GM12864 (cell line): Measurements from ENCODE around the gene MFSD11.

Experiments used
- DNase-seq: peaks from one replicate; pipeline ENCODE4 v3.0.0-alpha.2; 2011; ENCODE audit warnings: low read depth
- H3K4me3 ChIP-seq: 2 replicates; pipeline ENCODE4 v1.5.1; 2011; ENCODE audit warnings: mild to moderate bottlenecking, low read depth, low read length, control low read depth
- CTCF ChIP-seq: IDR thresholded peaks from 2 replicates; pipeline ENCODE4 v1.5.1; 2011; ENCODE audit warnings: low read depth, mild to moderate bottlenecking, moderate library complexity, low read length, control low read depth, inconsistent platforms; ENCODE audit errors: missing control alignments

The MFSD11 gene

DNA sequence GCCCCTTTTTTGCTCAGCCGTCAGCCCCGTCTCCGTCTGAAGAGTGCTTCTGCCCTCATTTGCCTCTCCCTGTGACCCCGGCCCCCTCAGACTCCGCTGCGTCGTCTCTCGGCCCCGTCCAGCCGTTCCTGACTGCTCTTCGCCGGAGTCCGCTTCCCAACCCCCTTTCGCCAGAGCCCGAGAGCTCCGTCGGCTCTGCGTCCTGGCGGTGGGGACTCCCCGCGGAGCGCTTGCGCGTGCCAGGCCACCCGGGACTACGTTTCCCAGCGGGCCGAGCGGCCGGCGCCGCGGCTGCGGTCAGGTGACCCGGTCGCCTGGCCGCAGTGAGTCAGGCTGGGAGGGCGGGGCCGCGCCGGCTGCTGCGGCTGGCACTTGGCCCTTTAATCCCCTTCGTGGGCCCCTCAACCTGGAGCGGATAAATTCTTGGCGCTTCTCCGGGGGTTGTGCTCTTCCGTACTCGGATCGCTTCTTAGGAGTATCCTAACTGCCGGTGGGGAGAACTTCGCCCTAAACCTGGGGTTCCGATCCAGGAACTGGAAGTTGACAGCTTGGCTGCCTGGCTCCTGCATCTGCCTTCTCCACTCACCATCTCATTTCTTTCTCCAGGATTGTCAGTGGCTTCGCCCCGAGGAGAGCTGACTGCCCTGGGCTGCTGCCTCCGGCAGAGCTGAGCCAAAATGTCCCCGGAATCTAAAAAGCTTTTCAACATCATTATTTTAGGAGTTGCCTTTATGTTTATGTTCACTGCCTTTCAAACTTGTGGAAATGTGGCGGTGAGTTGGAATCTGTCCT is at the start of gene MFSD11:
MFSD11 (plus strand) TSS at position 444 of the 792 bp plus-strand sequence; CDS start at position 678, 234 bp downstream.
- peak within 1 kb of the TSS; percentile 99 for H3K4me3 ChIP-seq
- TF ChIP-seq CTCF, result no peak
- peak; percentile 75 for DNase-seq

GRCh38 chr17:76688165-76688622 is 49.7 kb upstream of the MFSD11 start:
- no peak overlapping the region for H3K4me3 ChIP-seq
- DNase-seq, result no peak
- TF ChIP-seq CTCF, result no peak

DNA sequence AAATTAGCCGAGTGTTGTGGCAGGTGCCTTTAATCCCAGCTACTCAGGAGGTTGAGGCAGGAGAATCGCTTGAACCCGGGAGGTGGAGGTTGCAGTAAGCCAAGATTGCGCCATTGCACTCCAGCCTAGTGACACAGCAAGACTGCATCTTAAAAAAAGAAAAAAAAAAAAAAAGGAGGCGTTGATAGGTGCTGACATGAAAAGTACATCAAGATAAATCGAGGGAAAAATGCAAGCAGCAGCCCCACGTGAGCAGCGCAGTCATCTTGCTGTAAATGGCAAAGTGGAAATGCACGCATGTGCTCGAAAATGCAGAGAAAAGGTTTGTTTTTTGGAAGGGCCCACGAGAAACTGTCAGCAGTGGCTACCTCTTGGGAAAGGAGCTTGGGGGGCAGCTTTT is 48.1 kb upstream of the MFSD11 start:
- no peak overlapping the region for H3K4me3 ChIP-seq
- no peak for DNase-seq
- no peak for TF ChIP-seq CTCF

DNA sequence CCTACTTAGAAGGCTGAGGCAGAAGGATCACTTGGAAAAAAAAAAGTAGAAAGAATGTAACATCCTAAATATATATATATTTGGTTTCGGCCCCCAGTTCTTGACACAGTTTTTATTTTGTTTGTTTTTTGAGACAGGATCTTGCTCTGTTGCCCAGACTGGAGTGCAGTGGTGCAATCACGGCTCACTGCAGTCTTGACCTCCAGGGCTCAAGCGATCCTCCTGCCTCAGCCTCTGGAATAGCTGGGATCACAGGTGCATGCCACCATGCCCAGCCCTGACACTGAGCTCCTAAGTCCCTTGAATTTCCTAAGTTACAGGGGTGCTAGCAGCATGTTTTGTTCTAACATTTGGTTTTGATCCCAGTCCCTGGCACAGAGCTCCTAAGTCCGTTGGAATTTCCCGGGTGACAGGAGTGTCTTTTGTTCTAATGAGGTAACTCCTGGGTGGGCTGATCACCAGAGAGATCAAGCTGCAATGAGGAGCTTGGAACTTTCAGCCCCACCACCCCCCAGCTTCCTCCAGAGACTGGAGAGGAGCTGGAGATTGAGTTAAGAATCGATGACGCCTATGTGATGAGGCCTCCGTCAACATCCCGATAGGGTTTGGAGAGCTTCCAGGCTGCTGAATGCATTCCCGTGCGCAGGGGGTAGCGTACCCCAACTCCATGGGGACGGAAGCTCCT is 47.2 kb upstream of the MFSD11 start:
- TF ChIP-seq CTCF, result no peak
- DNase-seq, result no peak
- H3K4me3 ChIP-seq, result no peak overlapping the region

- no peak for DNase-seq
- TF ChIP-seq CTCF, result no peak
- no peak overlapping the region for H3K4me3 ChIP-seq
Measured at GRCh38 chr17:76691379-76692191, 46.3 kb upstream of the MFSD11 start.

DNA sequence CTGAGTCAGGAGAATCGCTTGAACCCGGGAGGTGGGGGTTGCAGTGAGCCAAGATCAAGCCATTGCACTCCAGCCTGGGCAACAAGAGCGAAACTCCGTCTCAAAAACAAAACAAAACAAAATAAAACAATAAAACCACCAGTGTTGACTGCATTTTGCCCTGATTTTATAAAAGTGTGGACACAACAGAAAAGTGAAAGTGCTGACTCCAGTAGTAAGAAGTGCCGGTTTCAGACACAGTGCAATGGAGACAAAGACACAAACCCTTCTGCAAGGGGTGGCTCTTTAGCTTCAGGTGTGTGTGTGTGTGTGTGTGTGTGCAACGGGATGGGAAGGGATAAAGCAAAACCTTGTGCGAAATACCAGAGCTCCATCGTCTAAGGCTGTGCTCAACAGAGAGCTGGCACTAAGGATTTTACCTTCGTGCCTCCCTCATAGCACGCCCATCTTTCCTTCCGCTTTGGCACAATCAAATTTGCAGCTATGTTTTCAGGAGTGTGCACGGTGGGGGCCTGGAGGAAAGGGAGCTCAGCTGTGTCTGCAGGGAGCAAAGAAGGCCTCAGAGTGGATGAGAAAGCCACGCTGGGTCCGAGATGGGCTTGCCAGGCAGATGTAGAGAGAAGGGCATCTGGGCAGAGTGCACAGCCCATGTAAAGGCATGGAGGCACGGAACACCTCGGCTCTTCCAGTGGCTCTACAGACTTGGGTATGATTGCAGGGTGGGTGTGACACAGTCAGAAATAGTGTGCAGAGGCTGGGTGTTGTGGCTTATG is 42.7 kb upstream of the MFSD11 start:
- TF ChIP-seq CTCF, result no peak
- no peak for DNase-seq
- no peak overlapping the region for H3K4me3 ChIP-seq
